ENCODE measurements around the gene A4GALT.

A4GALT gene

DNA sequence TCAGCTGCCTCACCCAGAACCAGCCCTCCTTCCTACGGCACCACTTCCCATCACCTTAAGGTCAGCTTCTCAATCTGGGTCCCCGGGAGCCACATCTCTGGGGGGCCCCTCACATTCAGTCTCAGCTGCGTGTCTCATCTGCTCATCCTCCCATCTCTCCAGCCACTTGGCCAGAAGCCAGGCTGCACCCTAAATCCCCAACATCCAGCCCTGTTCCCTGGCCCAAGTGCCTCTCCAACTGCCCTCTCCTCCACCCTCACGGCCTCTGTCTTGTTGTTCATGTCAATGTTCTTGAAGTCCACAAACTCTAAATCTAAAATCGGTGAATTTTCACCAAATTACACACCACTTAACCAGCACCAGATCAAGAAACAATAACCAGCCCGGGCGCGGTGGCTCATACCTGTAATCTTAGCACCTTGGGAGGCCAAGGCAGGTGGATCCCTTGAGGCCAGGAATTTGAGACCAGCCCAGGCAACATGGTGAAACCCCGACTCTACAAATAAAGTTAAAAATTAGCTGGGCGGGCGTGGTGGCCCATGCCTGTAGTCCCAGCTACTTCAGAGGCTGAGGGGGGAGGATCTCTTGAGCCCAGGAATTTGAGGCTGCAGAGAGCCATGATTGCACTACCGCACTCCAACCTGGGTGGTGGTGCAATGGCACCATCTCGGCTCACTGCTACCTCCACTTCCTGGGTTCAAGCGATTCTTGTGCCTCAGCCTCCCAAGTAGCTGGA is 33.7 kb downstream of the A4GALT start:
- H3K4me3 ChIP-seq (ENCODE audit: low read depth, low read length): no peak overlapping the region
- TF ChIP-seq CTCF (IDR thresholded peaks at IDR 0.05; ENCODE audit: low read depth, low read length): no peak

DNA sequence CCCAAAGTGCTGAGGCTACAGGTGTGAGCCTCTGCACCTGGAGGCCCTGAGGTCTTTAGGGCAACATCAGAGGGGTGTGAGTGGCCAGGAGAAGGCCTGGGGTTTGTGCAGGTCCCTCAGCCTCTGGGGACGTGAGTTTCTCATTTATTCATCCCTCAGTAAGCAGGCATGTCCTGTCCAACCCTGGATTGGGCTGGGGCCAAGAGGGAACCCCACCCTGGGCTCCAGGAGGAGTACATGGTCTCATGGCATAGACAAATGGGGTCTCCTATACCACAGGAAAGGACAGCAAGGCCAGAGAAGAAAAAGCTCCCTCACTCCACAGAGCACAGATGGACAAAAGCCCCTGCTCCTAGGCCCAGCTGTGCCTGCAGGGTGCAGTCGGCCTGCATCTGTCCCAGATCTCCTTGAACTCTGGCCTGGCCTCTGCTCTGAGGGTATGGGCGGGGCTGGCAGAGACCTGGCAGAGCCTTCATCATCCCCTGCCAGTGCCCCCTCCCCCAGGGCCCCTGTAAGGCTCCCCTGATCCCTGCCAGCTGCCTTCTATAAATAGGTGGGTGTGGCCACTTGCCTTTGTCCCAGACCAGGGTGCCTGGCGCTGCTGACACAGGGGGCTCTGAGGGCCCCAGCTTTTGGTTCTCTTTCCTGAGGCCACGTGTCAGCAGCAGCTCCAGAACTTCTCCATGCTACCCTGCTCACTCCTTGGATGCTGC is 34.6 kb downstream of the A4GALT start:
- TF ChIP-seq CTCF (IDR thresholded peaks at IDR 0.05; ENCODE audit: low read depth, low read length): no peak

DNA sequence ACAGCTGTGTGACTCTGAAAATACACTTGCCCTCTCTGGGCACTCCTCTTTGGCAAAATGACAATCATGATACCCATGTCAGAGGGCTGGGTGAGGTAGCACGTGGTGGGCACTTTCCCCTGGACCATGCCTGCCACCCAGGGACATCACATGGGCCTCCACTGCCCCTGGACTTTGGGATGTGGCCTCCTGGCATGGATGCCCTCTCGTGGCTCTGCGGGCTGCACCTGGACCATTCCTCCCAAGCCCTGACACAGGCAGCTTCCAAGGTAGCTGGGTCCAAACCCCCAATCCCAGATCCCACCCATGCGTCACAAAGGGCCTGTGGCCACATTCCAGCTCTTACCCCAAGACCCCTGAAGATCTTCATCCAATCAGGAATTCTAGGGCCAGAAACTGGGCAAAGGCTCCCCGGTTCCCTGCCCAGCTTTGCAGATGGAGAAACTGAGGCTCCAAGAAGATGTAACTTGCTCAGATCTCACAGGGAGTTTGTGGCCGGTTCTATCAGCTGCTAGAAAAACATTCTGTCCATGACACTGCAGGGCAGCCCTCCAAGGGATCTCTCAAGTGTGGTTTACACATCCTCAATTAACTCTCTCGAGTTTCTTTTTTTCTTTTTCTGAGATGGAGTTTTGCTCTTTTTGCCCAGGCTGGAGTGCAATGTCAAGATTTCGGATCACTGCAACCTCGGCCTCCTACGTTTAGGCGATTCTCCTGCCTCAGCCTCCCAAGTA is 36.0 kb downstream of the A4GALT start:
- no peak overlapping the region for H3K4me3 ChIP-seq (ENCODE audit: low read depth, low read length)
- no peak for TF ChIP-seq CTCF (IDR thresholded peaks at IDR 0.05; ENCODE audit: low read depth, low read length)

More for the DNA sequence above, 34.6 kb downstream of the A4GALT start:
- H3K4me3 ChIP-seq (ENCODE audit: low read depth, low read length): no peak overlapping the region

DNA sequence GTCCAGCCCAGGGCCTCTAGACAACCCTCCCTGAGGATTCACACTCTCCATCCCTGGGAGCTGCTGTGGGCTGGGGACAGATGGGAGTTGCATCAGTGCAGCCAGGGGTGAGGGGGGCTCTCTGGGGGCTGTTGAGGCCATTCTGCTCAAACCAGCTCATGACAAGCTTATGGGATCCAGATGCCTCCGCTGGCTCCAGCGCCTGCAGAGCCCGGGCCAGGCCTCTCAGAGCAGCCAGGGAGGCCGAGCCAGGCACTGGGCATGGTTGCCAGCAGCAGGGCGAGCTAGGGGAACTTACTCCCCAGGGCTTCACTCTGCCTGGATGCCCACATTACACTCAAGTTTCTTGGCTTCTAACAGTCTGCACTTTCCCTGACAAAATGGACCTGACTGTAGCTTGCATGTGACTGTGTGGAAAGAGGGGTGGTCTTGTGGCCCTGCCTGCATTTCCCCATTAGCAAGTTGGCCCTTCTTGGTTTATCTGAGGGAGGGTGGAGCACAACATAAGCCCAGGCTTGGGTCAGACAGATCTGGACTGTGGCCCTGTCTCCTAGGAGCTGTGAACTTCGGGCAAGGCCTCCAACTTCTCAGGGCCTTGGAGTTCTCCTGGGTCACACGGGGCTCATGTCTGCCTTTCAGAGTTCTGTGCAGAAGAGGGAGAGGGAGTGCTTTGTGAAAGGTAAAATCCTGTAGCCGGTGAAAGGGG is 36.9 kb downstream of the A4GALT start:
- no peak overlapping the region for H3K4me3 ChIP-seq (ENCODE audit: low read depth, low read length)
- no peak for TF ChIP-seq CTCF (IDR thresholded peaks at IDR 0.05; ENCODE audit: low read depth, low read length)

- TF ChIP-seq CTCF (IDR thresholded peaks at IDR 0.05; ENCODE audit: low read depth, low read length): no peak
- no peak overlapping the region for H3K4me3 ChIP-seq (ENCODE audit: low read depth, low read length)
Measured at GRCh38 chr22:42682113-42682851, 38.4 kb downstream of the A4GALT start.

DNA sequence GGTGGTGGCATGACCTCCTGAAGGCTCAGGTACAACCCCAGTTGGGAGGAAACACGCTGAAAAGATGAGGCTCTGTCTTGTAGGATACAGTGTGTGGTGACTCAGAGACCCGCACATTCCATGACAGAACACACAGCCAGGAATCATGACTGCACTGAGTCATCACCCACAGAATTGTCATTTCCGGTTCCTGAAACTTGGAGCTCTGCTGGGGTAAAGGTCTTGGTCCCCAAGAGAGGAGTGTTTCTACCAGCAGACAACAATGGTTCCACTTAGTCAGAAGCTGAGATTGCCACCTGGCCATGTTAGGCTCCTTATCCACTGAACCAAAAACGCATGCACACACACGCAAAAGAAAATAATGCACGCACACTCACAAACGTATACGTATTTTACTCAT is 40.0 kb downstream of the A4GALT start:
- no peak for TF ChIP-seq CTCF (IDR thresholded peaks at IDR 0.05; ENCODE audit: low read depth, low read length)
- peak overlapping the region; percentile 26; the same call in 1 of the 2 replicates for H3K4me3 ChIP-seq (ENCODE audit: low read depth, low read length)

Data from WI38 (cell line).